ENCODE data around the gene ANKRD42. TPM values are rescaled to one million over a fixed set of nuclear protein-coding genes. Genes with fewer than 3 reads are reported as not detected.
A peak's percentile ranks its signal among the peaks of the same experiment; 100 is the strongest.

ANKRD42 gene
- total RNA-seq, 4 donors from 2014 or later = 11.8 to 13.0 (median 12.6) TPM

DNA sequence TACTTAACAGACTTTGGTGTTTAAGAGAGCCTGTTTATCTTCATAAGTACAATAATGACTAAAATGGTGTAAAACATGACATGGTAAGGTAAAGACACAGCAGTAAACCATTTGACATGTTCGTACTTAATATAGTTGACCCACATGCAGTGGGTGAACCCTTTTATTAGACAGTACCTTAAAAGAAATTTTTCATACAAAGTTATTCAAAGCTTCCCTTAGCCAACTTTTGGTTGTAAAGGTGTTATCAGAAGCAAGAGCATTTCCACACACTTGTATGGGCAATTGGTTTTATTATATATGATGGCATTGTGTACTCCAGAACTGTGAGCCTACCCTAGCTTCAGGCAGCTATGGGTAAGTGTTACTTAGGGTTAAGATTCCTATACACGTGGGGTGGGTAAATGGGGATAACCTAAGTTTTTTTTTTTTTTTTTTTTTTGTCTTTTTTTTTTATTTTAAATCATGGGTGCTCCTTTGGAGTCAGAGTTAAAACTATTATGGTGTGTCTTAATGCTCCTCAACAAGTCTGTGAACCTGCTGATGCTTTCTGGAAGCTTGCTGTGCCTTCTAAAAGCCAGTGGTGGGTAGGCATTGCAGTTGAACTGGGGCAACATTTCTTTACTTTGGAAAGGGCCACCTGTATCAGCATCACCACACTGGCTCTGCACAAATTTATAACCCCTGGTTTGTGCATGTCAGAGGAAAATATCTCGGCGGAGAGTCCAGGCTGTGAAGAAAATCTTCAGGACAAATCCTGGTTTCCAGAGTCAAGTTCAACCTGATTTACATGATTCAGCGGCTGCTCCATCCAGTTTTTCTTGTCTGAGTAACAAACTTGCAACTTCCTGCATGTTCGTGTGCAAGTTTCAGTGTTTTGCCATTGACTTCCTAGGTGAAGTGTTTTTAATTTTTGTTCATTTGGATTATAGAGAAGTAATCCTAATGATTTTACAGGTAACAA, 33.3 kb upstream of the ANKRD42 start:
- Histone ChIP-seq H3K36me3 (peaks cover 0 to 15% (median 11%) of the 10 kb centered on the region in 4 donors), H3K9me3 (no peaks in the 10 kb centered on the region), H3K27ac (replicated peaks in 1 of 4) (peak overlapping the region in 3 of 4 donors; percentile 3 to 100 (median 100)), H3K4me1 (peaks cover 35 to 52% (median 45%) of the 10 kb centered on the region in 4 donors), H3K27me3 (no peaks in the 10 kb centered on the region), H3K4me3 (peak overlapping the region; percentile 87 to 97 (median 93))
- no peak for DNase-seq (ENCODE audit: extremely low spot score)
- TF ChIP-seq POLR2A (IDR thresholded peaks at IDR 0.05; ENCODE audit: low read depth) (no peak), POLR2AphosphoS5 (IDR thresholded peaks at IDR 0.05) (no peak), EP300 (IDR thresholded peaks at IDR 0.05) (no peak)
- TF ChIP-seq, protein P1, sequence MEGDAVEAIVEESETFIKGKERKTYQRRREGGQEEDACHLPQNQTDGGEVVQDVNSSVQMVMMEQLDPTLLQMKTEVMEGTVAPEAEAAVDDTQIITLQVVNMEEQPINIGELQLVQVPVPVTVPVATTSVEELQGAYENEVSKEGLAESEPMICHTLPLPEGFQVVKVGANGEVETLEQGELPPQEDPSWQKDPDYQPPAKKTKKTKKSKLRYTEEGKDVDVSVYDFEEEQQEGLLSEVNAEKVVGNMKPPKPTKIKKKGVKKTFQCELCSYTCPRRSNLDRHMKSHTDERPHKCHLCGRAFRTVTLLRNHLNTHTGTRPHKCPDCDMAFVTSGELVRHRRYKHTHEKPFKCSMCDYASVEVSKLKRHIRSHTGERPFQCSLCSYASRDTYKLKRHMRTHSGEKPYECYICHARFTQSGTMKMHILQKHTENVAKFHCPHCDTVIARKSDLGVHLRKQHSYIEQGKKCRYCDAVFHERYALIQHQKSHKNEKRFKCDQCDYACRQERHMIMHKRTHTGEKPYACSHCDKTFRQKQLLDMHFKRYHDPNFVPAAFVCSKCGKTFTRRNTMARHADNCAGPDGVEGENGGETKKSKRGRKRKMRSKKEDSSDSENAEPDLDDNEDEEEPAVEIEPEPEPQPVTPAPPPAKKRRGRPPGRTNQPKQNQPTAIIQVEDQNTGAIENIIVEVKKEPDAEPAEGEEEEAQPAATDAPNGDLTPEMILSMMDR (IDR thresholded peaks at IDR 0.05) = no peak
- 29% methylated on average over 6 of the region's 6 CpGs for WGBS
- intact Hi-C loops (cut with DNase I) = loop anchor here (2.0 to 10.0 kb wide), 4 partner anchors 32 to 259 kb away; partner anchors contain the start of genes ANKRD42, DDIAS, PRCP and RAB30

- Histone ChIP-seq H3K27me3 (no peaks in the 10 kb centered on the region), H3K36me3 (peaks cover 0 to 29% (median 25%) of the 10 kb centered on the region in 4 donors), H3K27ac (replicated peaks in 1 of 4) (peak overlapping the region in 2 of 4 donors; percentile 100), H3K9me3 (no peaks in the 10 kb centered on the region), H3K4me1 (peaks cover 35 to 45% (median 40%) of the 10 kb centered on the region in 4 donors), H3K4me3 (no peak overlapping the region)
- DNase-seq (ENCODE audit: extremely low spot score) = no peak
- 39% methylated on average over 1 of the region's 1 CpG for WGBS
- TF ChIP-seq POLR2A (IDR thresholded peaks at IDR 0.05; ENCODE audit: low read depth) = no peak
- TF ChIP-seq, protein P1 (IDR thresholded peaks at IDR 0.05) = no peak
- intact Hi-C loops (cut with DNase I) = no loop called here
Measured at GRCh38 chr11:83161610-83162199, 31.8 kb upstream of the ANKRD42 start.

GRCh38 chr11:83162377-83162776, 31.1 kb upstream of the ANKRD42 start:
- no peaks in the 10 kb centered on the region for H3K9me3 ChIP-seq
- peaks cover 5 to 36% (median 29%) of the 10 kb centered on the region in 4 donors for H3K36me3 ChIP-seq
- no peak overlapping the region for H3K4me3 ChIP-seq
- DNase-seq (ENCODE audit: extremely low spot score) = no peak
- no peaks in the 10 kb centered on the region for H3K27me3 ChIP-seq
- intact Hi-C loops (cut with DNase I) = no loop called here
- WGBS = 76% methylated on average over 2 of the region's 2 CpGs
- TF ChIP-seq, protein P1 (IDR thresholded peaks at IDR 0.05) = no peak
- TF ChIP-seq EP300 (IDR thresholded peaks at IDR 0.05) = no peak
- no peak for TF ChIP-seq POLR2AphosphoS5 (IDR thresholded peaks at IDR 0.05)
- H3K27ac ChIP-seq (replicated peaks in 1 of 4) = peak overlapping the region; percentile 2 to 100 (median 24)
- H3K4me1 ChIP-seq = peaks cover 35 to 45% (median 40%) of the 10 kb centered on the region in 4 donors

DNA sequence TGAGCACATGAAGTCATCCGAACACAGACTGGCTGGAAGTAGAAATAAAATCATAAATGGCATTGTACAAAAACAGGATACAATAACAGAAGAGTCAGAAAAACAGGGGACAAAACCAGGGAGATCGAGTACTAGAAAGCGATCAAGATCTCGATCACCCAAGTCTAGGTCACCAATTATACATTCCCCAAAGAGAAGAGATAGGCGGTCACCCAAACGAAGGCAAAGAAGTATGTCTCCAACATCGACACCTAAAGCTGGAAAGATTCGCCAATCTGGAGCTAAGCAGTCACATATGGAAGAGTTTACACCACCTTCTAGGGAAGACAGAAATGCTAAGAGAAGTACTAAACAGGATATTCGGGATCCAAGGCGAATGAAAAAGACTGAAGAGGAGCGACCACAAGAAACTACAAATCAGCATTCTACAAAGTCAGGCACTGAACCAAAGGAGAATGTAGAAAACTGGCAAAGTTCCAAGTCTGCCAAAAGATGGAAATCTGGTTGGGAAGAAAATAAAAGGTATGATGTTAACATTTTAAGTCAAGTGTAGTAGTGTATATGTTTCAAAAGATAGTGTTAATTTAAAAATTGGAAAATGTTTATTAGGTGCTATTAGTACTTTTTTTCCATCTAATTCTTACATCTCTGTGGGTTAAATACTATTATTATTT, 27.2 kb upstream of the ANKRD42 start:
- Histone ChIP-seq H3K27ac (replicated peaks in 1 of 4) (no peak overlapping the region), H3K9me3 (no peaks in the 10 kb centered on the region), H3K27me3 (no peaks in the 10 kb centered on the region), H3K36me3 (peaks cover 20 to 71% (median 57%) of the 10 kb centered on the region in 4 donors), H3K4me1 (peaks cover 35 to 49% (median 43%) of the 10 kb centered on the region in 4 donors), H3K4me3 (no peak overlapping the region)
- intact Hi-C loops (cut with DNase I) = no loop called here
- no peak for DNase-seq (ENCODE audit: extremely low spot score)
- 93% methylated on average over 11 of the region's 11 CpGs for WGBS
- TF ChIP-seq EP300 (IDR thresholded peaks at IDR 0.05) (no peak), POLR2AphosphoS5 (IDR thresholded peaks at IDR 0.05) (peak in 1 of 2 donors; percentile 16)

Data from esophagus muscularis mucosa (tissue), 4 donors.